MCF 10A (cell line): Measurements from ENCODE around the gene ALDH1A3. TPM values are rescaled to one million over a fixed set of nuclear protein-coding genes. Genes with fewer than 3 reads are reported as not detected.

Source experiments
- BruUV-seq: library from RNA; stranded (reverse); fragments of 400-500 nt; replicated peaks from 2 replicates; lab custom pipeline; 2021; lab: Mats Ljungman, UMichigan
- CTCF ChIA-PET: fragments of 300-600 bp; sonication (Branson Sonifier 250); formaldehyde crosslinking; extraction: SDS; loops from one replicate; lab custom pipeline; 2021; ENCODE audit warnings: antibody characterized with exemption, inconsistent platforms; lab: Yijun Ruan, JAX
- POLR2A ChIA-PET: fragments of 300-600, 350-650 bp; sonication (Branson Sonifier 250); formaldehyde crosslinking; extraction: SDS; loops from one replicate; lab custom pipeline; 2020; ENCODE audit warnings: antibody characterized with exemption, inconsistent platforms; lab: Yijun Ruan, JAX
- DNase-seq: peaks from one replicate; pipeline ENCODE4 v3.0.0-alpha.2; 2018; ENCODE audit not compliant: unreplicated experiment
- H3K27ac Mint-ChIP-seq: one replicate; pipeline ENCODE4 v1.8.0; 2022; ENCODE audit warnings: mild to moderate bottlenecking, low read depth, mixed read lengths; ENCODE audit not compliant: unreplicated experiment
- H3K27me3 Mint-ChIP-seq: one replicate; pipeline ENCODE4 v1.8.0; 2022; ENCODE audit warnings: mixed read lengths; ENCODE audit not compliant: insufficient read depth, unreplicated experiment
- H3K36me3 Mint-ChIP-seq: one replicate; pipeline ENCODE4 v1.8.0; 2022; ENCODE audit warnings: mild to moderate bottlenecking, moderate library complexity, mixed read lengths; ENCODE audit not compliant: insufficient read depth, unreplicated experiment
- H3K4me1 Mint-ChIP-seq: one replicate; pipeline ENCODE4 v1.8.0; 2022; ENCODE audit warnings: mixed read lengths; ENCODE audit not compliant: insufficient read depth, unreplicated experiment
- H3K4me3 Mint-ChIP-seq: one replicate; pipeline ENCODE4 v1.8.0; 2022; ENCODE audit warnings: mild to moderate bottlenecking, moderate library complexity, mixed read lengths; ENCODE audit not compliant: unreplicated experiment
- H3K9me3 Mint-ChIP-seq: one replicate; pipeline ENCODE4 v1.8.0; 2022; ENCODE audit warnings: mixed read lengths; ENCODE audit not compliant: unreplicated experiment
- intact Hi-C: fragments of 100-400 bp; cut with micrococcal nuclease; formaldehyde crosslinking; loops from 2 replicates; pipeline ENCODE4 v1.14.1; 2022
- total RNA-seq: library from RNA; stranded (reverse); gene quantifications from 2 replicates; pipeline ENCODE4 v1.2.3, GENCODE V29; 2022
- TF ChIP-seq, protein P1 (sequence below): fragments of 200-600 bp; IDR thresholded peaks from one replicate; pipeline ENCODE4 v1.8.0; 2022; ENCODE audit warnings: antibody characterized with exemption, mild to moderate bottlenecking; ENCODE audit not compliant: unreplicated experiment

Gene ALDH1A3
- total RNA-seq, 1 experiment from 2014 or later = 4.3 TPM

DNA sequence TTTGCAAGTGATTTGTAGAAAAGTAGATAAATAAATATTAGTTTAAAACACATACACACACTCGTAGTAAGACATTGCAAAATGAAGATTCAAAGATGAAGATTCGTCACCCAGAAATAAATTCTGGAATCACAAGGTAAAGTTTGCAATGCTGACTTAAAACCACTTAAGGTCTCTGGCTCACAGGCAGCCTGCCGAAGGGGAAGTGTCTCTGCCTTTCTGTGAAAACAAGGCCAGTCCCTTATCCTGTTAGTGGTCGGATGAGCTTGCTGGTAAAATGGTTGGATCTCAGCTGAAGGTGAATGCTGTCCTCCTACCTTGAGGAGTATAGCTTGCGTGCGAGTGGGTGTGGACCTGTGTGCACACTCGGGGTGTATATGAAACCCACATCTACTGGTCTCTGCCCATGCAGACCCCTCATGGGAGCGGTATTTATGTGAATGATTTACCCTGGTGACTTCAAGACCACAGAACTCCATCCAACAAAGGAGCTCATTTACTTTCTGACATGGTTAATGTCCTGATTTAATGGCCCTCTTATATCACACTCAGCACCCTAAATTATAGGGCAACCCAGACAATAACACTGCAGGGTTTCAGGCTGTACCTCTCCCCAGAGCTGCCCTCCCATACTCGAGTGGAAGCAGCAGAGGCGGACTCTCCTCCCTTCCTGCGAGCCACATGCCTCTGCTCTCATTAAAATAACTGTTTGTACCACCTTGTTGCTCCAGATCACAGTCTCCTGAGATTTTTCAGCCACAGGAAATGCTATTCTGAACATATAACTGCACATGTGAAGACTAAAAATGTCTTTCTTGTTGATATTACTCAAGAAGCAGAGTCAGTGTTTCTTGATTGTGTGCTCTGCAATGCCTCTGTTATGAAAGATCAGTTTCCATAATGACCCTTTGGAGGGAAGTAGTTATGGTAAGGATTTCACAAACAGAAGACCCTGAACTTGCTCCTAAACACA, 45.9 kb upstream of the ALDH1A3 start:
- H3K27me3 Mint-ChIP-seq = no peaks in the 10 kb centered on the region
- H3K27ac Mint-ChIP-seq = no peak overlapping the region
- ChIA-PET CTCF (interaction anchor here (0.5 to 1.3 kb wide), 3 partner anchors 13 to 182 kb away, joined by 3 to 7 read pairs (median 4); no protein-coding TSS in a partner anchor), POLR2A (no interaction called here)
- no peak for DNase-seq
- TF ChIP-seq, protein P1, sequence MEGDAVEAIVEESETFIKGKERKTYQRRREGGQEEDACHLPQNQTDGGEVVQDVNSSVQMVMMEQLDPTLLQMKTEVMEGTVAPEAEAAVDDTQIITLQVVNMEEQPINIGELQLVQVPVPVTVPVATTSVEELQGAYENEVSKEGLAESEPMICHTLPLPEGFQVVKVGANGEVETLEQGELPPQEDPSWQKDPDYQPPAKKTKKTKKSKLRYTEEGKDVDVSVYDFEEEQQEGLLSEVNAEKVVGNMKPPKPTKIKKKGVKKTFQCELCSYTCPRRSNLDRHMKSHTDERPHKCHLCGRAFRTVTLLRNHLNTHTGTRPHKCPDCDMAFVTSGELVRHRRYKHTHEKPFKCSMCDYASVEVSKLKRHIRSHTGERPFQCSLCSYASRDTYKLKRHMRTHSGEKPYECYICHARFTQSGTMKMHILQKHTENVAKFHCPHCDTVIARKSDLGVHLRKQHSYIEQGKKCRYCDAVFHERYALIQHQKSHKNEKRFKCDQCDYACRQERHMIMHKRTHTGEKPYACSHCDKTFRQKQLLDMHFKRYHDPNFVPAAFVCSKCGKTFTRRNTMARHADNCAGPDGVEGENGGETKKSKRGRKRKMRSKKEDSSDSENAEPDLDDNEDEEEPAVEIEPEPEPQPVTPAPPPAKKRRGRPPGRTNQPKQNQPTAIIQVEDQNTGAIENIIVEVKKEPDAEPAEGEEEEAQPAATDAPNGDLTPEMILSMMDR = no peak
- BruUV-seq = no TSS peak
- intact Hi-C loops = no loop called here
- no peaks in the 10 kb centered on the region for H3K9me3 Mint-ChIP-seq
- H3K36me3 Mint-ChIP-seq = no peaks in the 10 kb centered on the region
- H3K4me3 Mint-ChIP-seq = no peak overlapping the region
- no peaks in the 10 kb centered on the region for H3K4me1 Mint-ChIP-seq

DNA sequence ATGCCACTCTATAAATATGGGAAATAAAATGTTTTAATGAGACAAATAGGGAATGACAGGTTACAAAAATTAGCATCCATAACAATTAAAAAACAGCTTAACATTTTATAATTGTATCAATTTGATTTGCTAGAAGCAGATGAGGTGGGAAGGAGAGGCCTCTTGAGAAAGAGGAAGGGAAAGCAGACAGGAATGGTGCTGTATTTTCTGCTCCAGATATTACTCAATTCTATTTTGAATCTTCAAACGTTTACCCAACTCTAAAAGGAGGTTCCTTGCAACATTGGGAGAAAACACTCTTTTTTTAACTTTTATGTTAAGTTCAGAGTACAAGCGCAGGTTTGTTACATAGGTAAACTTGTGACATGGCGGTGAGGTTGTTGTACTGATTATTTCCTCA, 44.9 kb upstream of the ALDH1A3 start:
- Mint-ChIP-seq H3K9me3 (no peaks in the 10 kb centered on the region), H3K27me3 (no peaks in the 10 kb centered on the region), H3K4me3 (no peak overlapping the region), H3K36me3 (no peaks in the 10 kb centered on the region), H3K4me1 (no peaks in the 10 kb centered on the region), H3K27ac (no peak overlapping the region)
- TF ChIP-seq, protein P1 = no peak
- CTCF ChIA-PET = interaction anchor here (1.0 to 1.3 kb wide), 2 partner anchors 14 to 180 kb away, joined by 4 to 7 read pairs; no protein-coding TSS in a partner anchor
- no TSS peak for BruUV-seq
- intact Hi-C loops = no loop called here
- POLR2A ChIA-PET = no interaction called here
- DNase-seq = no peak

DNA sequence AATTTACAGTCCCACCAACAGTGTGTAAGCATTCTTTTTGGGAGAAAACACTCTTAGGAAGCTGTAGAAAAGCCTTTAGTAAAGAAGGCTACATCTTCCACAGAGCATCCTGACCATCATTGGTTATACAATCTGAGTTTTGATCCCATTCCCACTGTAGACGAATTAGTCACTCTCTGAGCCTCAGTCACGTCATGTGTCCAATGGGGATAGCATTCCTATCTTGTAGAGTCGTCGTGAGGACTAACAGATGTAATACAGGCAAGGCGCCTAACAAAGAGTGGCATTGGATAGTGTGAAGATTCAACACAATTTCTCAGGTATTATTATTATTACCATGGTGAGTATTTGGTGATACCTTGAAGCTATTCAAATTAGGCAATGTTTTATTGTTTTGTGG, 44.0 kb upstream of the ALDH1A3 start:
- no peak for DNase-seq
- Mint-ChIP-seq H3K9me3 (no peaks in the 10 kb centered on the region), H3K27me3 (no peaks in the 10 kb centered on the region), H3K36me3 (no peaks in the 10 kb centered on the region), H3K4me1 (no peaks in the 10 kb centered on the region), H3K4me3 (no peak overlapping the region), H3K27ac (no peak overlapping the region)
- BruUV-seq = no TSS peak
- TF ChIP-seq, protein P1 = no peak
- ChIA-PET CTCF (interaction anchor here (1.5 kb wide), 1 partner anchor 32 kb away, joined by 3 read pairs; no protein-coding TSS in a partner anchor), POLR2A (no interaction called here)
- intact Hi-C loops = no loop called here

DNA sequence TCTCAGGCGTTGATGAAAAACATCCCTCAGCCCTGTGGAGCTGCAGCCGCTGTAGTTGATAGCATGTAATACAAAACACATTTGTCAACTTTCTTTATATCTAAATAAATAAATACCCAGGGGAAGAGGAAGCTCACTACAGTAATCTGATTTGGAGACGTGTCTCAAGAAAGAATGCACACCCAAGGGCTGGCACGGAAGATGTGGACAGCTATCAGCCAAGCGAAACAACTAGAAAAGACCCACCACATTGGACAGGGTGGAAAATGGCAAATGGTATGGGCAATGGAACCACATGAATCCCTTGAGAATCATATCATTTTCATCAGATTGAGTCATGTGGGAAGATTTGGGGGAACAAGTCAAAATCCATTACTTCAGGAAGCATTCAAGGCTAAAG, 43.1 kb upstream of the ALDH1A3 start:
- POLR2A ChIA-PET = no interaction called here
- H3K4me3 Mint-ChIP-seq = no peak overlapping the region
- H3K36me3 Mint-ChIP-seq = no peaks in the 10 kb centered on the region
- CTCF ChIA-PET = interaction anchor here (1.5 kb wide), 1 partner anchor 33 kb away, joined by 3 read pairs; no protein-coding TSS in a partner anchor
- no peak for DNase-seq
- H3K27me3 Mint-ChIP-seq = no peaks in the 10 kb centered on the region
- TF ChIP-seq, protein P1 = no peak
- no peak overlapping the region for H3K27ac Mint-ChIP-seq
- no peaks in the 10 kb centered on the region for H3K4me1 Mint-ChIP-seq
- intact Hi-C loops = no loop called here
- no TSS peak for BruUV-seq
- no peaks in the 10 kb centered on the region for H3K9me3 Mint-ChIP-seq
